Natural killer cell (primary cell): ENCODE measurements around the gene KCNQ2. TPM values are rescaled to one million over a fixed set of nuclear protein-coding genes. Genes with fewer than 3 reads are reported as not detected.

Experiments
- ATAC-seq, 3 donors: fragments of 150-1000 bp in 2 of 3; fragments of 200-7000 bp in 1 of 3; cut with Tn5 transposase; 1 replicate in 1 of 3; 2 replicates in 2 of 3; pipeline ENCODE4 v1.10.0; 2021; ENCODE audit warnings: mild to moderate bottlenecking in 2 of 3, moderate library complexity in 2 of 3
- DNase-seq, 2 donors: peaks; one replicate each; pipeline versions ENCODE4 v3.0.0 to v3.0.0-alpha.2; 2013 to 2021; ENCODE audit warnings: mixed read lengths in 1 of 2
- H3K27ac ChIP-seq: one replicate; pipeline ENCODE4 v1.5.1; 2013; ENCODE audit warnings: mild to moderate bottlenecking, low read length
- H3K27me3 ChIP-seq: one replicate; pipeline ENCODE4 v1.6.1; 2013; ENCODE audit warnings: low read length; ENCODE audit not compliant: control insufficient read depth, insufficient read depth
- H3K36me3 ChIP-seq: one replicate; pipeline ENCODE4 v1.6.1; 2013; ENCODE audit warnings: low read length; ENCODE audit not compliant: control insufficient read depth, insufficient read depth
- H3K4me1 ChIP-seq: one replicate; pipeline ENCODE4 v1.6.1; 2013; ENCODE audit warnings: low read length; ENCODE audit not compliant: control insufficient read depth, insufficient read depth
- H3K4me3 ChIP-seq: one replicate; pipeline ENCODE4 v1.5.1; 2013; ENCODE audit warnings: low read length
- H3K9me3 ChIP-seq: one replicate; pipeline ENCODE4 v1.6.1; 2013; ENCODE audit warnings: low read length; ENCODE audit not compliant: control insufficient read depth, insufficient read depth
- H3K27ac Mint-ChIP-seq, 2 donors: one replicate each; pipeline ENCODE4 v1.8.0; 2022; ENCODE audit warnings: mild to moderate bottlenecking in 2 of 2, mixed read lengths in 2 of 2, moderate library complexity in 1 of 2
- H3K27me3 Mint-ChIP-seq, 2 donors: one replicate each; pipeline ENCODE4 v1.8.0; 2022; ENCODE audit warnings: low read depth in 2 of 2, mixed read lengths in 2 of 2
- H3K36me3 Mint-ChIP-seq: one replicate; pipeline ENCODE4 v1.8.0; 2022; ENCODE audit warnings: mixed read lengths
- H3K4me1 Mint-ChIP-seq, 2 donors: one replicate each; pipeline ENCODE4 v1.8.0; 2022; ENCODE audit warnings: mixed read lengths in 2 of 2
- H3K4me3 Mint-ChIP-seq: one replicate; pipeline ENCODE4 v1.8.0; 2022; ENCODE audit warnings: mild to moderate bottlenecking, moderate library complexity, mixed read lengths
- H3K9me3 Mint-ChIP-seq, 2 donors: one replicate each; pipeline ENCODE4 v1.8.0; 2022; ENCODE audit warnings: mixed read lengths in 2 of 2
- CTCF ChIP-seq: fragments of 200-600 bp; IDR thresholded peaks from one replicate; pipeline ENCODE4 v1.8.0; 2022; ENCODE audit warnings: antibody characterized with exemption
- WGBS: methylation state at CpG from one replicate; pipeline ENCODE4 v1.1.7; 2013; ENCODE audit warnings: missing lambda C conversion rate; ENCODE audit not compliant: insufficient coverage; 5-methylcytosine and 5-hydroxymethylcytosine counted together
- intact Hi-C: fragments of 100-400 bp; cut with micrococcal nuclease; formaldehyde crosslinking; loops from one replicate; pipeline ENCODE4 v1.14.2; 2022
- total RNA-seq, 4 donors: library from RNA; stranded (reverse); fragments of 120-200 nt in 1 of 4; gene quantifications; one replicate each; pipeline versions ENCODE4 v1.2.3 to v1.2.4, GENCODE V29; 2013 to 2022

The KCNQ2 gene
- total RNA-seq, 3 donors from 2014 or later (not counting 1 experiment from before 2014, with no cell fraction given), result not detected

- Mint-ChIP-seq H3K36me3 (no peaks in the 10 kb centered on the region), H3K27me3 (peaks cover 9 to 22% of the 10 kb centered on the region in 2 donors), H3K4me3 (no peak overlapping the region), H3K9me3 (no peaks in the 10 kb centered on the region), H3K27ac (no peak overlapping the region), H3K4me1 (no peaks in the 10 kb centered on the region)
- Histone ChIP-seq H3K4me1 (no peaks in the 10 kb centered on the region), H3K27me3 (peaks cover 3% of the 10 kb centered on the region), H3K9me3 (no peaks in the 10 kb centered on the region), H3K4me3 (no peak overlapping the region), H3K36me3 (no peaks in the 10 kb centered on the region), H3K27ac (no peak overlapping the region)
- WGBS, result 92% methylated on average over 17 of the region's 17 CpGs
- ATAC-seq (no peak), DNase-seq (no peak)
- intact Hi-C loops, result no loop called here
- no peak for TF ChIP-seq CTCF
Observed at GRCh38 chr20:63486300-63486855, 13.9 kb upstream of the KCNQ2 start.

DNA sequence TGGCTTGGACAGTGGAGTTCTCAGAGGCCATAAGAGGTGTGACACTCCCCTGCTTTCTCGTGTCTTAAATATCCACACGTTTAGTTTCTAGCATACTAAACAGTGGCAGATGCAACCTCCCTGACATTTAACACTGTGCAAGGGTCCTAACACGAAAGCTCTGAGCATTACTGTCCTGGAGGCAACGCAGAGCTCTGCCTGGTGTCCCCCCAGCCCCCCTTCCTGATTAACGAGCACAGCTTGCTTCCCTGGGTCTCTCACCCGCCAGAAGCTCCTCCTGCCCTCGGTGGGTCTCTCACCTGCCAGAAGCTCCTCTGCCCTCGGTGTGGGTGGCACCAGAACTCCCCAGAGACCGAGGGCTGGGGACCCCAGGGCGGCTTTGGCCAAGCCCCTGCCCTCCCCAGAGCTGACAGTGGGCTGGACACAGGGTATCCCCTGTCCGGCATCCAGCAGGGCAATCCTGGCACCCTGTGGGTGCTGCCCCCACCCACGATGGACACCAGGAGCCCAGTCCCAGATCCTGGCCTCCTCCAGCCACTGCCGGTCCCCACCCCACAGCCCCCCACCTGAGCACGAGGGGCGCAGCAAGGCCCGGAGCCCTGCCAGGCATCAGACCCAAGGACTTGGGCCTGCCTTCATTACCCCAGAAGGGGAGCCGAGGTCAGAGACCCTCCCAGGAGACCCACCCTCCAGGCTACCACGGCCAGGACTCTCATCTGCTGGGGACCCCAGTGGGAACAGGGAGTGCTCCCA, 12.4 kb upstream of the KCNQ2 start:
- H3K27me3 ChIP-seq, result peaks cover 3% of the 10 kb centered on the region
- H3K36me3 ChIP-seq, result no peaks in the 10 kb centered on the region
- H3K9me3 ChIP-seq, result no peaks in the 10 kb centered on the region
- Mint-ChIP-seq H3K4me1 (no peaks in the 10 kb centered on the region), H3K27me3 (peaks cover 12 to 23% of the 10 kb centered on the region in 2 donors), H3K36me3 (no peaks in the 10 kb centered on the region), H3K4me3 (no peak overlapping the region), H3K9me3 (no peaks in the 10 kb centered on the region), H3K27ac (no peak overlapping the region)
- no peak for TF ChIP-seq CTCF
- intact Hi-C loops, result no loop called here
- no peaks in the 10 kb centered on the region for H3K4me1 ChIP-seq
- ATAC-seq (no peak), DNase-seq (no peak)
- 77% methylated on average over 18 of the region's 18 CpGs for WGBS
- no peak overlapping the region for H3K27ac ChIP-seq
- no peak overlapping the region for H3K4me3 ChIP-seq

DNA sequence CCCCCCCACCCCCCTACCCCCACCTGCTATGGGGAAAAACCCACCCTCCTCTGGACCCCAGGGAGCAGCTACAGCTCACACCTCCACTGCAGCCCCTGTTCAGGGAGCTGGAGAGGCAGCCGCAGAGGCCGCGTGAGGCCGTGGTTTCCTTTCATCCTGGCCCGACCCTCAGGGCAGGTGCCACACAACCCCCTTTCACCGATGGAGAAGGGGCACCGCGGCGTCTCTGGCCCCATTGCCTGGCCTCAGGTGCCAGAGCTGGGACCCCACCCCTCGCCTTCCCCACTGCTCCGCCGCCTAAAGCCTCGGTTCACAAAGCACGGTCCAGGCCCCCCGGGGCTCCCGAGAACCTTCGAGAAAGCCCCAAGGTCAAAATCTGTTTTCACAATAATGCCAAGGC, 11.8 kb upstream of the KCNQ2 start:
- WGBS, result 49% methylated on average over 17 of the region's 17 CpGs
- Histone ChIP-seq H3K4me3 (no peak overlapping the region), H3K27me3 (peaks cover 3% of the 10 kb centered on the region), H3K27ac (no peak overlapping the region), H3K36me3 (no peaks in the 10 kb centered on the region), H3K9me3 (no peaks in the 10 kb centered on the region), H3K4me1 (no peaks in the 10 kb centered on the region)
- TF ChIP-seq CTCF, result no peak
- H3K4me1 Mint-ChIP-seq, result no peaks in the 10 kb centered on the region
- peaks cover 12 to 23% of the 10 kb centered on the region in 2 donors for H3K27me3 Mint-ChIP-seq
- H3K27ac Mint-ChIP-seq, result no peak overlapping the region
- ATAC-seq (no peak), DNase-seq (no peak)
- no peaks in the 10 kb centered on the region for H3K9me3 Mint-ChIP-seq
- H3K4me3 Mint-ChIP-seq, result no peak overlapping the region
- intact Hi-C loops, result no loop called here
- no peaks in the 10 kb centered on the region for H3K36me3 Mint-ChIP-seq
